Hematopoietic multipotent progenitor cell treated with erythropoietin and hydrocortisone succinate and interleukin-3 and kit ligand, for 4 days (in vitro differentiated cells): Measurements from ENCODE around the gene ATP4B.
A peak's percentile ranks its signal among the peaks of the same experiment; 100 is the strongest.

Experiments used
- DNase-seq: peaks from one replicate; pipeline ENCODE4 v3.0.0-alpha.2; 2015

ATP4B gene

GRCh38 chr13:113657851-113658741 is at the start of gene ATP4B:
ATP4B (minus strand) TSS chr13:113658198; CDS start chr13:113658144, 54 bp downstream.
- no peak for DNase-seq

GRCh38 chr13:113672002-113672651 is 14.1 kb upstream of the ATP4B start:
- DNase-seq = no peak

GRCh38 chr13:113671066-113672001 is 13.3 kb upstream of the ATP4B start:
- no peak for DNase-seq

- no peak for DNase-seq
Observed at GRCh38 chr13:113670541-113670940, 12.5 kb upstream of the ATP4B start.

- DNase-seq = no peak
Observed at GRCh38 chr13:113669755-113670341, 11.8 kb upstream of the ATP4B start.

GRCh38 chr13:113669231-113669754 is 11.3 kb upstream of the ATP4B start:
- DNase-seq = no peak

GRCh38 chr13:113668491-113668971 is 10.5 kb upstream of the ATP4B start:
- DNase-seq = no peak

- DNase-seq = no peak
Observed at GRCh38 chr13:113667771-113668490, 9.9 kb upstream of the ATP4B start.

- peak; percentile 38 for DNase-seq
Observed at GRCh38 chr13:113666951-113667701, 9.1 kb upstream of the ATP4B start, which contains the start of gene GRK1. GRK1 (plus strand) TSS chr13:113667219; CDS start chr13:113667387, 168 bp downstream.

GRCh38 chr13:113666329-113666670 is 8.3 kb upstream of the ATP4B start:
- no peak for DNase-seq

- no peak for DNase-seq
Observed at GRCh38 chr13:113665597-113666328, 7.8 kb upstream of the ATP4B start.

- DNase-seq = peak; percentile 32
Observed at GRCh38 chr13:113664751-113665596, 7.0 kb upstream of the ATP4B start.

- DNase-seq = no peak
Observed at GRCh38 chr13:113663934-113664333, 5.9 kb upstream of the ATP4B start.

GRCh38 chr13:113661509-113661908 is 3.5 kb upstream of the ATP4B start:
- no peak for DNase-seq

- DNase-seq = no peak
Observed at GRCh38 chr13:113660066-113660465, 2.1 kb upstream of the ATP4B start.

- no peak for DNase-seq
Observed at GRCh38 chr13:113659337-113659736, 1.3 kb upstream of the ATP4B start.

GRCh38 chr13:113658836-113659235 is 838 bp upstream of the ATP4B start:
- DNase-seq = no peak

GRCh38 chr13:113656831-113657671 is 947 bp downstream of the ATP4B start:
- no peak for DNase-seq
